ENCODE data around the gene IFITM2.

DNA sequence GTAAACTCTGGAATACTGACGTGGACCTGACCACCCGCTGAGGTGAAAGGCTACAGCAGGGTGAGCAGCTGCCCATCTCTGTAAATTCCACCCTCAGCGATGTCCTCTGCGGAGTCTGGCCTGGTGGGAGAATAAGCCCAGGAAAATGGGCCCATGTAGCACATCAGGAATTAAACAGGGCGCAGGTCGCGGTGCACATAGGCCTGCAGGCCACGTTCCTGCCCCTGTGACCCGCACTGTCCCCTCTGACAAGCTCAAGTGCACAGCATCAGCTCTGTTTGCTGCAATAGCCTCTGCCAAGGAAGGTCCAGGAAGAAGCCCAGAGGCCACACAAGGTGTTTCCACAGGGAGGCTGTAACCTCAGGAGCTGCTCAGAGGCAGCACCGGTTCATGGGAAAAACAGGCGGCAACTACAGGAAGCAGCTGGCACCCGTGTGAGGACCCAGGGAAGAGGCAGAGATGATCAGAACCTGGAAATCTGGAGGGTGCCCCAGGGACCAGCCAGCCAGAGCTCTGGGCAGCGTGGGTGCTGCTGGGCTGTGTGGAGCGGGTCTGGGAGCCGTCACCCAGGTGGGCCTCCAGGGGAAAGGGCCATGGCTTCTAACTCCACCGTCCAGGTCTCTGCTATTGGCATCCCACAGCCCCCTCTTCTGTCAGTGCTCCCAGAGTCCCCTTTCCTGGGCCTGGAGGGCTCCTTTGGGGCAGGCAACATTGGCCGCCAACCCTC lies 808 bp upstream of the IFITM2 start:
- TF ChIP-seq CTCF (IDR thresholded peaks at IDR 0.05 in 8 of 11, conservative IDR thresholded peaks at IDR 0.05 in 3 of 11), result no peak
- no peak for TF ChIP-seq POLR2AphosphoS5 (IDR thresholded peaks at IDR 0.05)

Measured in spleen (tissue), 7 donors.